Measurements from ENCODE around the gene UBE2L3.
A peak's percentile ranks its signal among the peaks of the same experiment; 100 is the strongest.
"Not testable (repeated sequence)": the region's sequence is repeated elsewhere in the genome, so short reads cannot be mapped to it uniquely, and the experiment has no call there.

The UBE2L3 gene

DNA sequence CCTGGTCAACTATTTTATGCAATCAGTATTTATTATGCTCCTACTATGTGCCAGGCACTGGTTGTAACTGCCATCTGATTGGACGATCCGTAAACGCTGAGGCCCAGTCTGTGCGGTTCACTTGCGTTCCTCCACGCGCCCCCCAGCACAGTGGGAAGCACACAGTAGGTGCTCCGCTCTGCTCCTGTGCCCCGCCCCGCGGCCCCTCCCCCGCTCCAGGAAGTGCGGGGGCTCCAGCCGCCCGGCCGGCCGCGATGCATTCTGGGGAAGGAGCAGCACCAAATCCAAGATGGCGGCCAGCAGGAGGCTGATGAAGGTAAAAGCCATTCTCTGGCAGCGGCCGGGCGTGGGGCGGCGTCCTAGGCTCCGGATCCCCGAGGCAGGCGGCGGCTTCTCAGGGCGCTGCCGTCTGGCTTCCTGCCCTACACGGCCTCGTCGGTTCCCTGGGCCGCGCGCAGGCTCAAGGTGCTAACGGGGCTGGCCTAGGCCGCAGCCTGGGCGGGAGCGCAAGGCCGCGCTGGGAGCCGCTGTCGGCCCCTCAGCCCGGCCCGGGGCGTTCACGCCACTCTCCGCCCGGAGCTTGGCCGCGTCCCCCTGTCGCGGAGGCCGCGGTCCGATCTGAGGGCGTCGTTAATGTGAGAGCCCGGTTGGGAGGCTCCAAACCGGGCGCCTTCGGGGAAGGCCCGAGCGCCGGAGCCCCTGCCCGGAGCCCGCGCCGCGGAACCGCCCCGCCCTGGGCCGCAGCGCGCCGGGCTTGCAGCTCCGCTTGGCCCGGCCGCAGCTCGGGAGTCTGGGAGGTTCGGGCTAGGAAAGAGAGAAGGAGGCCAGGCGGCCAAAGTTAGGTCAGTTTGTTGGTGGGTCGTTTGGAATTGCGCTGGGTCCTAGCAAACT lies at the start of gene UBE2L3:
Gene UBE2L3, plus strand, starts transcription at position 259 of the 891 bp plus-strand sequence. Its CDS starts 31 bp downstream, at position 290.
- peak; percentile 30 for DNase-seq (ENCODE audit: extremely low read depth, low read depth)

DNA sequence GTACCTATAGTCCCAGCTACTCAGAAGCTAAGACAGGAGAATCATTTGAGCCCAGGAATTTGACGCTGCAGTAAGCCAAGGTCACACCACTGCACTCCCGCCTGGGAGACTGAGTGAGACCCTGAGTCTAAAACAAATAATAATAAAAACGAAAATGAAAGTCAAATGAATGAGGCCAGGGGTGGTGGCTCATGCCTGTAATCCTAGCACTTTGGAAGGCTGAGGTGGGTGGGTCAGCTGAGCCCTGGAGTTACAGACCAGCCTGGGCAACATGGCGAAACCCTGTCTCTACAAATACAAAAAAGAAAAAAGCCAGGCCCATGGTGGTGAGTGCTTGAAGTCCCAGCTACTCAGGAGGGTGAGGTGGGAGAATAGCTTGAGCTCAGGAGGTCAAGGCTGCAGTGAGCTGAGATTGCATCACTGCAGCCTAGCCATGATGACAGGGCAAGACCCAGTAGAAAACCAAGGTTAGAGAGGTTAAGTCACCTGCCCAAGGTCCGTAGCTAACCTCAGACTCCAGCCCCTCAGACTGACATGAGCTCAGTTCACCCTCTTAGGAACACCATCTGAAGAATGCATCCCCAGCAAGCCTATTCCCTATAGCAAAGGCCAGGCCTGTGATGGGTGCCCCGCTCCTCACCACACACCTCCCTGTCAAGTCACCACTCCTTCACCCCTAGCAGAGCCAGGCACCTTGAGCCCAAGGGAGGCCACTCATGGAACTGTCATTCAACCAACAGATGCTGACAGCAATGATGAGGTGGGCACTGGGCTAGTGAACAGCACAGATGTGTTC lies 40.6 kb upstream of the UBE2L3 start:
- DNase-seq (ENCODE audit: extremely low read depth, low read depth): not testable (repeated sequence)

More for the DNA sequence above, at the start of gene UBE2L3:
- TF ChIP-seq, protein P1, sequence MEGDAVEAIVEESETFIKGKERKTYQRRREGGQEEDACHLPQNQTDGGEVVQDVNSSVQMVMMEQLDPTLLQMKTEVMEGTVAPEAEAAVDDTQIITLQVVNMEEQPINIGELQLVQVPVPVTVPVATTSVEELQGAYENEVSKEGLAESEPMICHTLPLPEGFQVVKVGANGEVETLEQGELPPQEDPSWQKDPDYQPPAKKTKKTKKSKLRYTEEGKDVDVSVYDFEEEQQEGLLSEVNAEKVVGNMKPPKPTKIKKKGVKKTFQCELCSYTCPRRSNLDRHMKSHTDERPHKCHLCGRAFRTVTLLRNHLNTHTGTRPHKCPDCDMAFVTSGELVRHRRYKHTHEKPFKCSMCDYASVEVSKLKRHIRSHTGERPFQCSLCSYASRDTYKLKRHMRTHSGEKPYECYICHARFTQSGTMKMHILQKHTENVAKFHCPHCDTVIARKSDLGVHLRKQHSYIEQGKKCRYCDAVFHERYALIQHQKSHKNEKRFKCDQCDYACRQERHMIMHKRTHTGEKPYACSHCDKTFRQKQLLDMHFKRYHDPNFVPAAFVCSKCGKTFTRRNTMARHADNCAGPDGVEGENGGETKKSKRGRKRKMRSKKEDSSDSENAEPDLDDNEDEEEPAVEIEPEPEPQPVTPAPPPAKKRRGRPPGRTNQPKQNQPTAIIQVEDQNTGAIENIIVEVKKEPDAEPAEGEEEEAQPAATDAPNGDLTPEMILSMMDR (IDR thresholded peaks at IDR 0.05; ENCODE audit: low read depth, low read length): no peak

DNA sequence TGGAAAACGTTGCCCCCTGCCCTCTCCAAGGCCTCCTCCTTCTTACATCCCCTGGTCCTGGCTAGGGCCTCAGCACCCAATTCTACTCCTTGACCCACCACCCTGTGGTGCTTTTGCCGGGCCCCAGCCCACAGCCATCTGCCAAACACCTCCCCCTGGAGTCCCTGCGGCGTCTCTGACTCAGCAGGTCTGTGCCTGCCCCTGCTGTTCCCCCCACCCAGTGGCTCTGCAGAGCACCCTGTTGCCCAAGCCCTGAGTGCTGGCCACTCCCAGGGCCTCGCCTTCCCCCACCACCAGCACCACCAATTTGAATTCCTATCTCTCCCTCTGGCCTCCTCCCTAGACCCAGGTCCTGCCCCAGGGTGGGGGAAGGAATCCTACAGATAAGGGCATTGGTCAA lies 36.0 kb upstream of the UBE2L3 start:
- DNase-seq (ENCODE audit: extremely low read depth, low read depth): not testable (repeated sequence)

DNA sequence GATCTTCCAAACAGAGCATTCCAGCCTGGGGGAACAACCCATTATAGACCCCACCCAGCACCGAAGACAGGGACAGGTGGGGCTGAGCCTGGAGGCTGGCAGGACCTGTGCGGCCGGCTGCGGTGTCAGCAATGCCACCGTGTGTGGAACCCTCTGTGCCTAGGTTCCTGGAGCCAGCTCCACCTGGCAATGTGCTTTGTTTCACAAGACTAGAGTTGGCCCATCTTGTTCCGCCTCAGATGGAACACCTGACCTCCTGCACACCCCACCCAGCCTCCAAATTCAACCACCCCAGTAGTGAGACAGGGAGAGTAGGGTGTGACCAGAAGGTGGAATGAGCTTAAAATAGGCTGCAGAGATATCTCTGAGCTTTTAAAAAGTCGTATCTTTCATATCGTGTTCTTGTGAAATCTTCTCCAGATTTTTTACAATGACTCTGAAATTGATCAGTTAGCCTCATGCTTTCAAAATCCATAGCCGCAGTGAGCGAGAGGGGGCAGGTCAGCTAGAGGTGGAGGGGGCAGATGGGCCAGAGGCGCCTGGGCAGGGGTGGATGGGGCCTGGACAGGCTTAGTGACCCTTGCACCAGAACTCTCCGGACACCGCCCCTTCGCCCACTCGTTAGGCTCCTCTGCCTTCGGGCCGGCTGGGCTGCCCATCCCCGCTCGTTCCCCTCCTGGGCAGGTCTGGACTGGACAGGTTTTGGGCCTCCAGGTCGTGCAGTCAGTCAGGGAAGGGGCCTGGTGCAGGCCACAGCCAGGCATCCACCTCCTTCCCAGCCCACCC lies 34.5 kb upstream of the UBE2L3 start:
- not testable (repeated sequence) for DNase-seq (ENCODE audit: extremely low read depth, low read depth)

DNA sequence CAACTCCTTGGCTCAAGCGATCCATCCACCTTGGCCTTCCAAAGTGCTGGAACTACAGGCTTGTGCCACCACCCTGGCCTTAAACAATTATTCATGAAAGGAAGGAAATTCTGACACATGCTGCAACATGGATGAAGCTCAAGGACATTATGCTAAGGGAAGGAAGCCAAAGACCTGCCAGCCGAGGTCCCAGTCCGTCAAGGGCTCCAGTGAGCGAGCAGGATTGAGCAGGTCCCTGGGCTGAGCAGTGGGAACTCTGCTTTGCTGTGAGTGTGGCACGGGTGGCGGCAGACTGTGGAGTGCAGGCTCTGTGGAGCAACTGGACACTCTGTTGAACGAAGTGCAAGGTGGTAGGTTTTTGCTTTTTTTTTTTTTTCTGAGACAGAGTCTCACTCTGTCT lies 27.7 kb upstream of the UBE2L3 start:
- DNase-seq (ENCODE audit: extremely low read depth, low read depth): not testable (repeated sequence)

DNA sequence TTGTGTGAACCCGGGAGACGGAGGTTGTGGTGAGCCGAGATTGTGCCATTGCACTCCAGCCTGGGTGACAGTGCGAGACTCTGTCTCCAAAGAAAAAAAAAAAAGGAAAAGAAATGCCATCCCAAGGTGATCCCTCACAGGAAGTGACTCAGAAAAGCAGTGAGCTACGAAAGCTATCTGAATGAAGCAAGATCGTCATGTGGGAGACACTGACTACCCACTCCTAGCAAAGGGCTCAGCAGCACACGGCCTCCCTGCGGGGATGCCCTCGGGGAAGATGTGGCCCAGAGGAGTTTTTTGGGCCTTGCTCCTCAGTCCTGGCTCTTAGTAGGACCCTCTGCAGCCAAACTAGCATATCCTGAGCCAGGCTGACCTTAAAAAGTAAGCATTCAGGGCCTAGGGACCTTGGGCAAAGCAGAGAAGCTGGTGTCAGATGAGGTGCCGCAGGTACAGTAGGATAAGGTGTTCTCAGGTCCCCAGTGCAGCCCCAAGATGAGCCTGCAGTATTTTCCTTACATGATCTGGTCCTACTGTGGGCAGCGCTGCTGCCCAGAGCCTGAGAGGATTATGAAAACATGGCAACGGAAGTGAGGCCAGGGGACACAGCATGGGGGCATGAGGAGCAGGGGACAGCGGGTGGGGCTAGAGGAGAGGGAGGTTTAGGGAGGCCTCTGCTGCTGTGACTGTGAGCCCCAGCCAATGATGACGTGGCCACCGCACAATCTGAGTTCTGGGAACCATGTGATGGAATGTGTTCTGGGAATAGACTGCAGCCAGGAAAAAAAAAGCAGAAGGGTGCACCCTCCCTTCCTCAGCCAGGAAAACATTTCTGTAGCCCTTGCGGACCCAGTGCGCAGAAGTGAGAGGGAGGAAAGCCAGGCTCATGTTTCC lies 22.8 kb upstream of the UBE2L3 start:
- DNase-seq (ENCODE audit: extremely low read depth, low read depth): not testable (repeated sequence)

DNA sequence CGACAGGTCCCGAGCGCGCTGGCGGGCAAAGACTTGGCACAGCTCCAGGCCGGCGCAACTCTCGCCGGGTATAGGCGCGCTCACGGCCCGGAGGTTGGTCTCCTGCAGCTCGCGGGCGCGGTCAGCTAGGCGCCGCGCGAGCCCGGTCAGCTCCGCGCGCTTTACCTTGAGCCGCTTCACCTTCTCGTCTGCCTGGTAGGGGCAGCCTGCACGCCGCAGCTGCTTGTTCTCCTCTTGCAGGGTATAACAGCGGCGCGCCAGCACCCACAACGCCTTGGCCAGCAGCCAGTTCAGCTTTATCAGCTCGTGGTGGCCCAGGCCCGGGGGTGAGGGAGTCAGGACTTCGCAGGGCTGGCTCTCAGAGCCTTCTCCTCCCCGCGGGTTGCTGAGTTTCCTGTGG lies 18.0 kb upstream of the UBE2L3 start:
- DNase-seq (ENCODE audit: extremely low read depth, low read depth): not testable (repeated sequence)

DNA sequence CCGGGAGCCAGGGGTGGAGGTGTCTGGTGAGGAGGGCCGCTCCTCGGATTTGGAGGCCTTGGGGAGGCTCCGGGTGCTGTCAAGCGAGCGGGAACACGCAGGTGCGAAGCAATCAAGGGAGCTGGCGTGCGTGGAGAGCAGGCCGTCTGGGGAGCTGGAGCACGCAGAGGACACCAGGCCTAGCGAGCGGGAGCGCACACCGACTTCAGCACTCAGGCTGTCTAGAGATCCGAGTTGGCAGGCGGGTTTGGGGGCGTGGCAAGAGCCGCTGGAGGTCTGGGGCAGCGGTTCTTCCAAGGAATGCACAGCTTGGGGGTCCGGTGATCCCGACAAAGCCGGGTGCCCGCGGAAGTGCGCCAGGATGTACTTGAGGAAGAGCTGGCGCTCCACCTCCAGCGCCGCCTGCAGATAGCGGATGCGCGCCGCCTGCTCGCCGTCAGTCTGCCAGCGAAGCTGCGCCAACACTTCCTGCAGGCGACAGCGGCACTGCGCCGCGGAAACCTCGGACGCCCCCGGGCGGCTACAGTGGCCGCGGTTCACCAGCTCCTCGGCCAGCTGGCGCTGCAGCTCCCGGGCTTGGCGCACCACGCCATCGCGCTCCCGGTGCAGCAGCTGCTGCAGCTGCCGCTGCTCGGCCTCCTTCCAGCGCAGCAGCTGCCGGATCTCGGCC lies 17.4 kb upstream of the UBE2L3 start:
- not testable (repeated sequence) for DNase-seq (ENCODE audit: extremely low read depth, low read depth)

DNA sequence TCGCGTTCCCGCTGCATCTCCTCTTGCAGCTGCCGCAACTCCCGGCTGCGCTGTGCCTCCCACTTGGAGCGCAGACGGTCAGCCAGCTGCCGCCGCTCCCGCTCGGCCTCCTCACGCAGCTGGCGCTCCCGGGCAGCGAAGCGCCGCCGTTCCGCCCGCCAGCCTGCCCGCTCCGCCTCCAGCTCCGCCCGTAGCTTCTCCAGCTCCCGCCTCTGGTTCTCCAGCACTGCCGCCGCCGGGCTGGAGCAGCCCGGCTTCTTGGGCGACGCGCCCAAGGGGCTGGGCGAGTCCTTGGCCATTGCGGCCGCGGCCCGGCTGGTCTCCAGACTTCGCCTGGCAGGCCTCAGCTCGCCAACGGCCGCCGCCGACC lies 16.9 kb upstream of the UBE2L3 start:
- not testable (repeated sequence) for DNase-seq (ENCODE audit: extremely low read depth, low read depth)

DNA sequence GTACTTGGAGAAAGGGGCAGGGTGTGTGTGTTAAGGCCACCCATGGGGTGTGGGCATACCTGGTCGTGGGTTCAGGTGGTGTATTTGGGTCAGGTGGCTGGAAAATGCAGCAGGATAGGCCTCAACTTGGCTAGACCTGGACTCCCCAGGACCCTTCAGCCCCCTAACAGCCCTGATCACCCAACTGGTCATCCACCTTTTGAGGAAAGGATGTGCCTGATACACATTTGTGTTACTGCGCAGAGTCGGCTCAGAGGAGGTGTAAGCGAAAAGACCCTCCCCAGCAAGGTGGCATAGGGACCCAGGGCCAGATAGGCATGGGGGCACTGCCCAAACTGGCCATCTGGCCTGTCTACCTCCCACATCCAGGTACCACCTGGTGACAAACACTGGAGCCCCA lies 16.2 kb upstream of the UBE2L3 start, which contains the start of gene RIMBP3C:
Gene RIMBP3C, minus strand, starts transcription at position 101 of the 400 bp plus-strand sequence. CDS start 485 bp downstream, outside the sequence.
- DNase-seq (ENCODE audit: extremely low read depth, low read depth): not testable (repeated sequence)

DNA sequence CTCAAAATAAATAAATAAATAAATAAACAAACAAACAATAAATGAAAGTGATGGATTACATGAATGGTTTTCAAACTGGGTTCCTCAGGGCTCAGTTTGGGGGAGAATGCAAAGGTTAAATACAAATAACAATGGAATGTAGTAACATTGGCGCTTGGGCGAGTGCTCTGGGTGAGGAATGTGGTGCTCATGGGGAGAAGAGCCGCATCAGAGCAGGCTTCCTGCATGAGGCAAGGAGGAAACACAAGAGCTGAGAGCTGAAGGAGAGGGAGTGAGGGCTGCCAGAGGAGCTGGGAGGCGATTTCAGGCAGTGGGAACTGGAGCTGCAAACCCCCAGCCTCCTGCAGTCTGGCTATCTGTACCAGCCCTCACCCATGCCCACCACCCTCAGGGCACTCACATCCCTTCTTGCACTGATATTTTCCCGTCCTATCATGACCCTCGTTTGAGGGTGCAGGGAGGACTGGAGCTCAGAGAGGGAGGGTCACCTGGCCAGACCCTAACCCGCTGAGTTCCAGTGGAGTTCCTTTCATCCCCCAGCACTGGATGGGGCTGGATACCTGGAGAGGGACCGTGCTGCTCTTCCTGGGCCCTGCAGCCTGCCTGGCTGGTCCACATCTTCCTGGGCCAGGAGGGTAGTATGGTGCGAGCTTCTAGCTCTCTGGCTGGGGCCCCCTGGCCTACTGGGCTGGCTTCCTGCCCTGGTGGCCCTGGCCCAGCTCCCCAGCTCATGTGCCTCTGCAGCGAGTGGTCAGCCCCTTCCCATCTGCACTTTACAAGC lies 8.0 kb upstream of the UBE2L3 start:
- DNase-seq (ENCODE audit: extremely low read depth, low read depth): not testable (repeated sequence)

DNA sequence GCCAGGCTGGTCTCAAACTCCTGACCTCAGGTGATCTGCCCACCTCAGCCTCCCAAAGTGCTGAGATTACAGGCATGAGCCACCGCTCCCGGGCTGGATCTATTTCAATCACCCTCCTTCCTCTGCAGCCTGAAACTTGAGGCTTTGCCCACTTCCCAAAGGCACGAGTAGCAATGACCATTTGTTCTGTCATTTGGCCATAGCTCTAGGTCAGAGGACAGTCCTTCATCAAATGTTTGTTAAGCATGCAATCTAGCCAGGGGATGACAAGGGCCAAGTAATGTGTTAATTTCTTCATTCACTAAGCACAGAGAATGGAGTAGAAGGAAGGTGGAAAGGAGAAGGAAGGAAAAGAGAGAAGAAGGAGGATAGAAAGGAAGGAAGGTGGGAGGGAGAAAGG lies 6.9 kb upstream of the UBE2L3 start:
- not testable (repeated sequence) for DNase-seq (ENCODE audit: extremely low read depth, low read depth)

Data from AG09319 (cell line).